Tibial nerve (tissue), 4 donors: ENCODE measurements around the gene MSI2. TPM values are rescaled to one million over a fixed set of nuclear protein-coding genes. Genes with fewer than 3 reads are reported as not detected.

Experiments
- DNase-seq, 2 donors: peaks; one replicate each; pipeline ENCODE4 v3.0.0-alpha.2; 2019; ENCODE audit warnings: low spot score in 2 of 2
- H3K27ac ChIP-seq, 4 donors: fragments of 200-600 bp; sonication (generic) in 3 of 4; one replicate each; pipeline ENCODE4 v1.5.1; 2017 to 2019; ENCODE audit warnings: mild to moderate bottlenecking in 1 of 4
- H3K27me3 ChIP-seq, 2 donors: fragments of 200-600 bp; sonication (generic) in 1 of 2; one replicate each; pipeline versions ENCODE4 v1.5.1 to v1.6.0; 2017 to 2019
- H3K36me3 ChIP-seq, 3 donors: fragments of 200-600 bp; sonication (generic); one replicate each; pipeline ENCODE4 v1.5.1; 2018 to 2019
- H3K4me1 ChIP-seq, 4 donors: fragments of 200-600 bp; sonication (generic) in 3 of 4; one replicate each; pipeline ENCODE4 v1.5.1; 2017 to 2019
- H3K4me3 ChIP-seq, 4 donors: fragments of 200-600 bp; sonication (generic) in 3 of 4; one replicate each; pipeline ENCODE4 v1.5.1; 2017 to 2019; ENCODE audit warnings: mild to moderate bottlenecking in 1 of 4, moderate library complexity in 1 of 4
- H3K9me3 ChIP-seq, 4 donors: fragments of 200-600 bp; sonication (generic) in 3 of 4; one replicate each; pipeline ENCODE4 v1.5.1; 2017 to 2019
- CTCF ChIP-seq, 5 experiments: fragments of 200-600 bp in 3 of 5; fragments of 450-650 bp in 2 of 5; sonication (generic) in 3 of 5; IDR thresholded peaks; one replicate each; pipeline ENCODE4 v1.5.1; 2016 to 2019; ENCODE audit warnings: antibody characterized with exemption in 5 of 5, mild to moderate bottlenecking in 3 of 5, moderate library complexity in 2 of 5
- EP300 ChIP-seq, 2 donors: sonication (generic); formaldehyde crosslinking; IDR thresholded peaks; one replicate each; pipeline ENCODE4 v1.6.1; 2017; ENCODE audit warnings: antibody characterized with exemption in 2 of 2, mild to moderate bottlenecking in 1 of 2
- POLR2A ChIP-seq, 2 donors: fragments of 450-650 bp; IDR thresholded peaks; one replicate each; pipeline ENCODE4 v1.6.1; 2017; ENCODE audit warnings: antibody characterized with exemption in 2 of 2, mild to moderate bottlenecking in 2 of 2, moderate library complexity in 2 of 2
- WGBS, 2 donors: methylation state at CpG; one replicate each; pipeline ENCODE4 v1.1.5; 2018; 5-methylcytosine and 5-hydroxymethylcytosine counted together
- total RNA-seq, 4 donors: library from RNA; depleted of rRNA; stranded (reverse); fragments of >200 nt; gene quantifications; one replicate each; pipeline ENCODE4 v1.1.0, GENCODE V29; 2016

Gene MSI2
- total RNA-seq, 4 donors from 2014 or later: 11.5 to 18.3 (median 14.2) TPM

GRCh38 chr17:57622306-57622682 lies 366.0 kb downstream of the MSI2 start:
- TF ChIP-seq CTCF (IDR thresholded peaks at IDR 0.05) (no peak), EP300 (IDR thresholded peaks at IDR 0.05) (no peak)
- 71 to 76% methylated on average over 8 of the region's 8 CpGs for WGBS, 2 donors

GRCh38 chr17:57622683-57623433 lies 366.5 kb downstream of the MSI2 start:
- Histone ChIP-seq H3K27ac (no peak overlapping the region), H3K4me1 (peaks cover 0 to 3% (median 0%) of the 10 kb centered on the region in 4 donors), H3K9me3 (no peaks in the 10 kb centered on the region), H3K36me3 (peaks cover 0 to 7% (median 0%) of the 10 kb centered on the region in 3 donors), H3K27me3 (no peaks in the 10 kb centered on the region), H3K4me3 (no peak overlapping the region)
- no peak for DNase-seq
- TF ChIP-seq EP300 (IDR thresholded peaks at IDR 0.05): no peak
- TF ChIP-seq POLR2A (IDR thresholded peaks at IDR 0.05): no peak
- no peak for TF ChIP-seq CTCF (IDR thresholded peaks at IDR 0.05)
- 60 to 69% methylated on average over 16 of the region's 16 CpGs for WGBS, 2 donors

More at GRCh38 chr17:57622306-57622682, 366.0 kb downstream of the MSI2 start:
- no peak for DNase-seq
- Histone ChIP-seq H3K36me3 (peaks cover 0 to 2% (median 0%) of the 10 kb centered on the region in 3 donors), H3K27ac (no peak overlapping the region), H3K4me3 (no peak overlapping the region), H3K9me3 (peaks cover 0 to under 1% (median 0%) of the 10 kb centered on the region in 4 donors), H3K27me3 (no peaks in the 10 kb centered on the region), H3K4me1 (peaks cover 0 to 3% (median 0%) of the 10 kb centered on the region in 4 donors)

GRCh38 chr17:57623620-57624019 lies 367.3 kb downstream of the MSI2 start:
- peaks cover 0 to 3% (median 0%) of the 10 kb centered on the region in 4 donors for H3K4me1 ChIP-seq
- H3K4me3 ChIP-seq: no peak overlapping the region
- H3K27ac ChIP-seq: no peak overlapping the region
- H3K27me3 ChIP-seq: no peaks in the 10 kb centered on the region
- WGBS, 2 donors: 85 to 89% methylated on average over 11 of the region's 11 CpGs
- H3K36me3 ChIP-seq: peaks cover 0 to 13% (median 0%) of the 10 kb centered on the region in 3 donors
- TF ChIP-seq EP300 (IDR thresholded peaks at IDR 0.05) (no peak), POLR2A (IDR thresholded peaks at IDR 0.05) (no peak), CTCF (IDR thresholded peaks at IDR 0.05) (no peak)
- H3K9me3 ChIP-seq: no peaks in the 10 kb centered on the region
- DNase-seq: no peak

GRCh38 chr17:57624386-57624785 lies 368.1 kb downstream of the MSI2 start:
- peaks cover 0 to 17% (median 0%) of the 10 kb centered on the region in 3 donors for H3K36me3 ChIP-seq
- no peak overlapping the region for H3K27ac ChIP-seq
- 80 to 84% methylated on average over 8 of the region's 8 CpGs for WGBS, 2 donors
- TF ChIP-seq POLR2A (IDR thresholded peaks at IDR 0.05) (no peak), EP300 (IDR thresholded peaks at IDR 0.05) (no peak)
- peaks cover 0 to 3% (median 0%) of the 10 kb centered on the region in 4 donors for H3K4me1 ChIP-seq
- no peaks in the 10 kb centered on the region for H3K9me3 ChIP-seq
- no peak overlapping the region for H3K4me3 ChIP-seq
- DNase-seq: no peak
- H3K27me3 ChIP-seq: no peaks in the 10 kb centered on the region

GRCh38 chr17:57625511-57625910 lies 369.2 kb downstream of the MSI2 start:
- Histone ChIP-seq H3K27me3 (no peaks in the 10 kb centered on the region), H3K9me3 (no peaks in the 10 kb centered on the region), H3K4me1 (peaks cover 0 to 3% (median 0%) of the 10 kb centered on the region in 4 donors), H3K4me3 (no peak overlapping the region), H3K36me3 (peaks cover 0 to 21% (median 0%) of the 10 kb centered on the region in 3 donors), H3K27ac (no peak overlapping the region)
- DNase-seq: no peak
- no peak for TF ChIP-seq EP300 (IDR thresholded peaks at IDR 0.05)
- TF ChIP-seq POLR2A (IDR thresholded peaks at IDR 0.05): no peak
- no peak for TF ChIP-seq CTCF (IDR thresholded peaks at IDR 0.05)
- 65 to 74% methylated on average over 1 of the region's 1 CpG for WGBS, 2 donors
